Measurements from ENCODE around the gene TCEANC2.
A peak's percentile ranks its signal among the peaks of the same experiment; 100 is the strongest.

TCEANC2 gene

DNA sequence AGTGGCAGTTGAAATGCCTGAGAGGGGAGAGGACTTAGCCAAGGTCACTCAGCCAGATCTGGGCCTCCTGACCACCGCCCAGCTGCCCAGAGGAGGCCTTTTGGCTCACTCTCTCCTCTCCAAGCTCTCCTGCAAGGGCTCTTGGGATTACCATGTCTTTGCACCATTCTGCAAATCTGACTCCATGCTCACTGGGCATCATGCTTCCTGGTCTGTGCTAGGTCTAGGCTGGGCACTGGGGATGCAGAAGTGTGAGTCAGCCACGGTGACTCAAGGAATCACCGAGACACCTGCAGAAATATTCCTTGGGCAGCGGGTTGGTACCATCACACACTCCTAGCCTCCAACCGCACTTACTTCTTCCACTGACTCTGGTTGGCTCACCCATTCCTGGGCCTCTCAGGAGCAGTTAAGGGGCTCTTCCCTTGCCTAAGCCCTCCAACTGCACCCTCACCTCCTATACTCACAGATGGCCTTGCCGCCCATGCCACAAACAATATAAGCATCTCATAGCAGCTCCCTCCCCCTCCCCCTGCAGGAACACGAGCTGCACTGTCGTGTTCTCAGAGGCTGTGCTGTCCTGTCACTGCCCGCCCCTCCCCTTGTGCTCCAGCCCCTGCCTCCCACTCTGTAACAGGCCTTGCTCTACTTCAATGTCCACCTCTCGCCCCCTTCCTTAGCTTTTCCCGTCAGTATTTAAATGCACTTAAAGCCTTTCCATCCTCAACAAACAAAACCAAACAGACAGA lies 64.6 kb downstream of the TCEANC2 start:
- DNase-seq = no peak

GRCh38 chr1:54118704-54119103 lies 65.3 kb downstream of the TCEANC2 start:
- no peak for DNase-seq

DNA sequence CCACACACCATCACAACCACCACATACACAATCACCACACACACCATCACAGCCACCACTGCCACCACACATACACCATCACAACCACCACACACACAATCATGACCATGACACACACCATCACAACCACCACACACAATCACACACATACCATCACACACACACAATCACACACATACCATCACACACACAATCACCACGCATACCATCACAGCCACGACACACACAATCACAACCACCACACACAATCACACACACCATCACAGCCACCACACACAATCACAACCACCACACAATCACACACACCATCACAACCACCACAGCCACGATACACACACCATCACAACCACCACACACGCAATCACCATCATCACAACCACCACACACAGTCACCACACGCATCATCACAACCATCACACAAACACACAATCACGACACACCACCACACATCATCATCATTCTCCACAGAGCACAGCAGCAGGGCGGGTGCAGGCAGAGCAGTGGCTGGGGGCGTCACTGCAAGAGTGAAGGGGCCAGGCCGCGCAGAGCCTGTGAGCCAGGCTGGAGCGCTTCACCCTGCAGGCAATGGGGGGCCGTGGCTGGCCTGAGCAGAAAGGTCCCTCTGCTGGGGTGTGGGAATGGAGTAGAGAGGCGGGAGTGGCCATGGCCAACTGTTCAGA lies 66.8 kb downstream of the TCEANC2 start:
- DNase-seq = no peak

DNA sequence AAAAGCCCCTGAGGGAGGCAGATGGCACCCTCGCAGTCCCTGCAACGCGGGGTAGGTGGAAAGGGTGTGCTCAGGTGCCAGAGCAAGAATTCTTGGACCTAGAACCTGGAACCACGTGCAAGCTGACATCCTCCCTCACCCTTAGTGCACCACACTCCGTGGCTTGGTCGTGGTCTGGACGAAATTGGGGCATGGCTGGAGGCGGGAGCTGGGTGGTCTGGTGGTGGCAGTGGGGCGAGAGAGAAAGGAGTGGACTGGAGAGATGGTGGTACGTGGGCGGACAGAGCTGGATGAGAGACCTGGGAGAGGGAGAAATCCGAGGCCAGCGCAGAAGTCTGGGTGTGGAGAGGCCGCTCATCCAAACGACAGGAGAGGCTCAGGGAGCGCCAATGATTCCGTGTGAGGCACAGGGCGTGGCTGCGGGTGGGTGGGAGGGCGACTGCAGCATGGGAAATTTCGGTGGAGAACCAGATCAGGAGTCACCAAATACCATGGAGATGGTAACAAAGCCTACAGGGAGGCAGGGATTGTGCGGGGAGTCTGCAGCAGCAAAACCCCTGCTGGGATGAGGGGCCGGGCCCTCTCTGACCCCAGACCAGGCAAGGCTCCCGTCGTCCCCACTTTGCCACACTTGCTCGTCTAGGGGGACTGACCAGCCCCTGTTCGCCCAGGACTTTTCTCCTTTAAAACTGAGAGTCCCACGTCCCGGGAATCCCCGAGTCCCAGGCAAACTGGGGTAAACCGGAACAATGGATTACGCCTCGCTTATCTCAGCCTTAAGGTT lies 67.5 kb downstream of the TCEANC2 start:
- no peak for DNase-seq

DNA sequence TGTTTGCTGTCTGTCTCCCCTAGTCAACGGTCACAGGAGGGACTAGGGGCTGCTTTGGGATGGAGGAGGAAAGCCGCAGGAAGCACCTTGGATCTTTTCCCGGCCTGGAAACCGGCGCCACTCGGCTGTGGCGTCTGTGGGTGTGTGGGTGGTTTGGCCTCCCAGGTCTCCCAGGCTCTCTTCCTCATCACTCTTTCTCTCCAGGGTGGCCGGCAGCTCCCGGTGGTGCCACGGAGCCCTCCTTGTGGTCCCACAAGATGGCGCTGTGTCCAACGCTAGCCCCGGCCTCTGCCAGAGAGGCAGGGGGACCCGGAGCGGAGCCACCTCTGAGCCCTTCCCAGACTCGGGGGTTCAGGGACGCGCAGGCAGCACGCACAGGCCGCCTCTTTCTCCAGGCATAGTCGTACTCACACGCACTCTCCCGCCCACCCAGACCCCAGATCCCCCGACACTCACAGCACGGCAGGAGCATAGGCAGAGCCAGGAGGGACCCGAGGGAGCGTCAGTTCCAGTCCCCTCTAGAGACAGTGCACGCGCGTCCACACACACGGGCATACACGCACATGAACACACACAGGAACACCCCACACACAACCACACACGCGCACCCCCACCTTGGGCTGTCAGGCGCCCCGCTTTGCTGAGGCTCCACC lies 68.2 kb downstream of the TCEANC2 start:
- DNase-seq = peak; percentile 35

DNA sequence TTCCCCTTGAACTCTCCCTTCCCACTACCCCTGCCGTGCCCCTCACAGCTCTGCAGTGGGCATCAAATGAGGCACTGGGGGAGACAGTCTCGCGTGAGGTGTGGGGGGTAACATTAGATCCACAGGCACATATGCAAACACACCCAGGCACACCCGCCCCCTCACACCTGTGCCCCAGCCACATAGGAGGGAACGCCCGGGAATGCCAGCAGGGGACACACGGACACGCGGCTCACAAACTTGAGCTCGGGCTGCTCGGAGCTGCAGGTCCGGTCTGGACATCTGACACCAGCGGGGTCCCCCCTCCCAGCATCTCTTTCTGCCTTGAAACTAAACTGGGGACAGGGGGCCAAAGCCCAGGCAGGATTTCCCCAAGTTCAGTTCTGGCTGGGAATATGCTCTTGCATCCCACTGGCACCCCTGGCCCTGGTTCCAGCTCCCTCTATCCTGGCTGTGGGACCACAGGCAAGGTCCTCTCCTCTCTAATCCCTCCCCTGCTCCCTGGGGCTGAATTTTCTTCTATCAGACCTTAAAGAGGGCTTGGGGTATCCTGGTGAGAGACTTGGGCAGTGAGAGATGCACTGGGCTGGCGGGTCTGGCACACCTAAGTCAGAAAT lies 68.8 kb downstream of the TCEANC2 start:
- DNase-seq = no peak

DNA sequence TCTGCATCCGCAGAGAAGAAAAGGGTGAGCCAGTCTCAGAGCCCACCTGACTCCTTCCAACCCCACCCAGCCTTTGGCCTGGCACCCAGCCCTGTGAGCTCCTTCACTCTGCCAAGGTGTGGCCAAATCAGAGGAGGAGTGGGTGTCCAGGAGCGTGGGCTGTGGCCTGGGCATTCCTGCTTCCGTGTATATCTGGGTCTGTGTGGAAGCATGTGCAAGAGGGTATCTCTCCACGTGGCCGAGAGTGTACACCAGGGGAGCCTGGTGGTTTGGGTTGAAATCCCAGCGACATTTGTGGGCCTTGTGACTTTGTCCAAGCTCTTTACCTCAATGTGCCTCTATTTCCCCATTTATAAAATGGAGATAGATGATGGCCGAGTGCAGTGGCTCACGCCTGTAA lies 69.6 kb downstream of the TCEANC2 start:
- DNase-seq = no peak

GRCh38 chr1:54124472-54124871 lies 71.1 kb downstream of the TCEANC2 start:
- no peak for DNase-seq

DNA sequence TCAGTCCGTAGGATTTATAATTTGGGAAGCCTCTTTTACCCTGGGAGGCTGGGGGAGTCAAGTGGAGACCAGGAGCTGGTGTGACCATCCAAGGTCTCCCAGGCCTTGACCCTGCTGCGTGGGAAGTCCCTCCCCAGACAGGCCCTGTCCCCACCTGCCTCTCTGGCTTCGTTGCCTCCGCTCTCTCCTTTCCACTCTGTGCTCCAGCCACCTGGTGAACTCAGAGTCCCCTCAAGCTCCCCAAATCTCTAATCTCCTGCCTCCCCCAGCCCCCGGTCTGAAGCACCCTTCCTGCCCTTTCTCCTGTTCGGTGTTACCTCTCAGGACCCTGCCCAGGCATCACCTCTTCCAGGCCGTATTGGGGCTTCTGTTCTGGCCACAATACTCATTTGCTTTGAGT lies 71.5 kb downstream of the TCEANC2 start:
- DNase-seq = no peak

GRCh38 chr1:54125386-54126070 lies 72.1 kb downstream of the TCEANC2 start:
- DNase-seq = no peak

- DNase-seq = no peak
Measured at GRCh38 chr1:54126271-54126815, 72.9 kb downstream of the TCEANC2 start.

GRCh38 chr1:54127594-54128300 lies 74.3 kb downstream of the TCEANC2 start:
- DNase-seq = no peak

GRCh38 chr1:54129858-54130257 lies 76.5 kb downstream of the TCEANC2 start:
- no peak for DNase-seq

- DNase-seq = no peak
Measured at GRCh38 chr1:54131419-54131818, 78.0 kb downstream of the TCEANC2 start.

GRCh38 chr1:54132495-54132894 lies 79.1 kb downstream of the TCEANC2 start:
- DNase-seq = no peak

- DNase-seq = no peak
Measured at GRCh38 chr1:54134295-54134694, 80.9 kb downstream of the TCEANC2 start.

- no peak for DNase-seq
Measured at GRCh38 chr1:54135436-54136120, 82.2 kb downstream of the TCEANC2 start.

DNA sequence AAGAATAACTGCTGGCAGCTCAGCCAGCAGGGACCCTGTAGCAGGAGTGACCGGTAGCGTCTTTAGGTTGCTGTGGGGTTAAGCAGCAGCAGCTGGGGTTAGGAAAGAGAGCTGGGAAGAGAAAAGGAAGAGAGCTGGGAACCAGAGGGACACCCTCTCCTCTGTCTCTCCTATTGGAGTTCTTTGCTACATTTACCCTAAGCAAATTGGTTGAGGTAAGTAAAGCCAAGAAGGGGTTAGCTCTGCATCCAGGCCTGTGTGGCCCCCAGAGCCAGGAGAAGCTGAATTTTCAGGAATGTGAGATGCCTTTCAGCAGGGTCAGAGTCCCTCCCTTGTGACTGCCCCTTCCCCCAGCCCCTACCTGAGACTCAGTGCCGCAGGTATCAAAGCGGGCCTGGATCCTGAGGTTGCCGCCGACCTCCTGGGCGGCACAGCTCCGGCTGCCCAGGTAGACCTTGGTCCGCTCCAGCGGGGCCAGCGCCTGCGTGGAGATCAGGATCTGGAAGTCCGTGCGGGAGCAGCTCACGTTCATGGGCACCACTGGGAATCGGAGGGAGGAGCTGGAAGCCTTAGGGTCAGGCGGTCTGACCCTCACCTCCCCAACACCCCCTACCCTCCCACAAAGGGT lies 83.0 kb downstream of the TCEANC2 start:
- no peak for DNase-seq

GRCh38 chr1:54136963-54137533 lies 83.6 kb downstream of the TCEANC2 start:
- no peak for DNase-seq
